PC-3 (cell line): ENCODE results near the gene TSC22D2. TPM values are rescaled to one million over a fixed set of nuclear protein-coding genes. Genes with fewer than 3 reads are reported as not detected.

Experiments
- ATAC-seq: fragments of 200-7000 bp; cut with Tn5 transposase; 2 replicates; pipeline ENCODE4 v1.9.1; 2020; ENCODE audit warnings: mild to moderate bottlenecking, moderate library complexity
- BruUV-seq: library from RNA; stranded (reverse); fragments of 400-500 nt; replicated peaks from 2 replicates; lab custom pipeline; 2021; lab: Mats Ljungman, UMichigan
- CTCF ChIA-PET: fragments of 300-600 bp; sonication (Branson Sonifier 250); formaldehyde crosslinking; loops from one replicate; lab custom pipeline; 2022; ENCODE audit warnings: antibody characterized with exemption; lab: Charles Lee
- POLR2A ChIA-PET: fragments of 300-600 bp; sonication (Branson Sonifier 250); formaldehyde crosslinking; loops from one replicate; lab custom pipeline; 2022; ENCODE audit warnings: antibody characterized with exemption; ENCODE audit not compliant: unreplicated experiment; lab: Charles Lee
- DNase-seq: peaks from one replicate; pipeline ENCODE4 v3.0.0-alpha.2; 2015
- H2AFZ ChIP-seq: fragments of 300-600 bp; sonication (generic); 2 replicates; pipeline ENCODE4 v1.6.0; 2016; ENCODE audit warnings: antibody characterized with exemption, low read length
- H3F3A ChIP-seq: fragments of 300-600 bp; sonication (generic); one replicate; pipeline ENCODE4 v1.6.0; 2017; ENCODE audit warnings: antibody characterized with exemption, low read length, control low read depth, mild to moderate bottlenecking; ENCODE audit not compliant: unreplicated experiment
- H3K27ac ChIP-seq: fragments of 300-600 bp; sonication (generic); 2 replicates; pipeline ENCODE4 v1.5.1; 2016; ENCODE audit warnings: mild to moderate bottlenecking, low read length
- H3K27me3 ChIP-seq: fragments of 300-600 bp; sonication (generic); 2 replicates; pipeline ENCODE4 v1.6.1; 2016; ENCODE audit warnings: low read length, mixed read lengths
- H3K36me3 ChIP-seq: fragments of 300-600 bp; sonication (generic); 2 replicates; pipeline ENCODE4 v1.6.1; 2016; ENCODE audit warnings: low read depth, mixed run types, low read length, mixed read lengths
- H3K4me1 ChIP-seq: fragments of 300-600 bp; sonication (generic); 2 replicates; pipeline ENCODE4 v1.5.1; 2016; ENCODE audit warnings: low read length; ENCODE audit not compliant: insufficient read depth
- H3K4me2 ChIP-seq: fragments of 300-600 bp; sonication (generic); 2 replicates; pipeline ENCODE4 v1.6.0; 2016; ENCODE audit warnings: low read length
- H3K4me3 ChIP-seq: fragments of 300-600 bp; sonication (generic); 2 replicates; pipeline ENCODE4 v1.5.1; 2016; ENCODE audit warnings: mild to moderate bottlenecking, low read length, mixed read lengths
- H3K79me2 ChIP-seq: fragments of 300-600 bp; sonication (generic); 2 replicates; pipeline ENCODE4 v1.6.1; 2017; ENCODE audit warnings: low read length, mixed read lengths
- H3K9ac ChIP-seq: fragments of 300-600 bp; sonication (generic); 2 replicates; pipeline ENCODE4 v1.6.0; 2016; ENCODE audit warnings: mild to moderate bottlenecking, low read length
- H3K9me2 ChIP-seq: fragments of 300-600 bp; sonication (generic); replicated peaks from 2 replicates; pipeline ENCODE4 v1.6.1; 2016; ENCODE audit warnings: mixed run types, low read length, mixed read lengths
- H3K9me3 ChIP-seq: fragments of 300-600 bp; sonication (generic); 2 replicates; pipeline ENCODE4 v1.6.1; 2016; ENCODE audit warnings: low read length, mixed read lengths
- H4K20me1 ChIP-seq: fragments of 300-600 bp; sonication (generic); 2 replicates; pipeline ENCODE4 v1.6.1; 2016; ENCODE audit warnings: low read length, mixed read lengths
- EZH2 ChIP-seq: fragments of 300-600 bp; sonication (generic); IDR thresholded peaks from one replicate; pipeline ENCODE4 v1.6.1; 2017; ENCODE audit warnings: antibody characterized with exemption, mild to moderate bottlenecking, low read length; ENCODE audit not compliant: unreplicated experiment
- EZH2phosphoT487 ChIP-seq: fragments of 300-600 bp; sonication (generic); IDR thresholded peaks from 2 replicates; pipeline ENCODE4 v1.6.1; 2018; ENCODE audit warnings: mild to moderate bottlenecking, antibody characterized with exemption, low read length, borderline replicate concordance
- intact Hi-C: fragments of 100-400 bp; cut with micrococcal nuclease; formaldehyde crosslinking; loops from 2 replicates; pipeline ENCODE4 v1.9.0; 2023
- total RNA-seq: library from RNA; depleted of rRNA; stranded (reverse); fragments of >200 nt; gene quantifications from 2 replicates; pipeline ENCODE4 v1.2.3, GENCODE V29; 2014
- TF ChIP-seq, protein P1 (sequence below): fragments of 300-600 bp; sonication (generic); conservative IDR thresholded peaks from 2 replicates; pipeline ENCODE4 v1.5.1; 2017; ENCODE audit warnings: antibody characterized with exemption, low read depth, mild to moderate bottlenecking, low read length

The TSC22D2 gene
- total RNA-seq, 1 experiment from 2014 or later: 9.6 TPM

DNA sequence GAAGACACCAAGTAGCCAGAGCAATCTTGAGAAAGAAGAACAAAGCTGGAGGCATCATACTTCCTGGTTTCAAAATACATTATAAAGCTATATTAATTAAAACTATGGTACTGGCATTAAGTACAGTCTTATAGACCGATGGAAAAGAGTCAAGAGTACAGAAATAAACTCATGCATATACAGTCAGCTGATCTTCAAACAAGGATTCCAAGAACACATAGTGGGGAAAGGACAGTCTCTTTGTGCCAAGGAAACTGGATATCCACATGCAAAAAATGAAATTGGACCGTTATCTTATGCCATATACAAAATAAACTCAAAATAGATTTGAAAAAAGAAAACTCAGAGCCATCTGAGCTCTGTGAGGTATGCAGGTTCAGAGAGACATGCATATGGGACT, 80.8 kb downstream of the TSC22D2 start:
- POLR2A ChIA-PET: no interaction called here
- CTCF ChIA-PET: no interaction called here

DNA sequence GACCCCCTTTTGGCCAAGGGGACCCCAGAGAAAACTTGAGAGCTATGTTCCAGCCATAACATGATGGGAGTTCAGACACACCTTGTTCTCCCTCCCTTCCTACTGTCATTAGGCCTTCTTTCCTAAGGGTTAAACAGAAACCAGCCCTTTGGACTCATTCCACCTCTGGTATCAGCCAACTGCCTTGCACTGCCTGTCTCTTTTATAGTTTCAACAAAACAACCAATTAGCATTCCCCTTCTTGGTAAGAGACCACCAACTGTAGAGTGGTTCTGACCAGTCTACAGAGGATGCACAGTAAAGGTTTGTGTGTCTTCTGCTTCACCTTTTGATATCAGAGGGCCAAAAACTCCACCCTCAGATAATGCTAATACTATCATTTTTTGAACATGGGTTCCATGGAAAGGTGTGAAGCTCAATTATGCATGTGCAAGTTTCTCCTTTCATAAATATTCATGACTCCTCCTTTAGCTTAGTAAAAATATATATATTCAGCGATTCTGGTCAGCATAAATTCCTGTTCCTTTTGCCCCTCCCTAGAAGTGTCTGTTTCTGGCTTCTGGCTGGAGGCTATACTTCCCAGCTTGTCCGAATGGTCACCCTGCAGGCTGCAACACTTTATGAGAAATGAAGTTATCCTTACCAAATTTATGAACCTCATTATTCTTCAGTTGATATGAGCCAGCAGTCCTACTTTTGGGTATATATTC, 82.3 kb downstream of the TSC22D2 start:
- H4K20me1 ChIP-seq: no peaks in the 10 kb centered on the region
- no TSS peak for BruUV-seq
- ChIA-PET POLR2A (no interaction called here), CTCF (no interaction called here)
- H3K4me2 ChIP-seq: no peak overlapping the region
- H3K27ac ChIP-seq: no peak overlapping the region
- no peaks in the 10 kb centered on the region for H3K9me2 ChIP-seq
- H3K4me3 ChIP-seq: no peak overlapping the region
- no peaks in the 10 kb centered on the region for H3F3A ChIP-seq
- H3K79me2 ChIP-seq: no peaks in the 10 kb centered on the region
- H3K4me1 ChIP-seq: peaks cover 7% of the 10 kb centered on the region; the same call in 1 of the 2 replicates
- no peak overlapping the region for H2AFZ ChIP-seq
- intact Hi-C loops: loop anchor here (10.0 kb wide), 1 partner anchor 526 kb away; no protein-coding TSS in a partner anchor
- no peak overlapping the region for H3K9ac ChIP-seq
- ATAC-seq (no peak), DNase-seq (no peak)
- H3K36me3 ChIP-seq: no peaks in the 10 kb centered on the region
- H3K27me3 ChIP-seq: no peaks in the 10 kb centered on the region
- TF ChIP-seq, protein P1, sequence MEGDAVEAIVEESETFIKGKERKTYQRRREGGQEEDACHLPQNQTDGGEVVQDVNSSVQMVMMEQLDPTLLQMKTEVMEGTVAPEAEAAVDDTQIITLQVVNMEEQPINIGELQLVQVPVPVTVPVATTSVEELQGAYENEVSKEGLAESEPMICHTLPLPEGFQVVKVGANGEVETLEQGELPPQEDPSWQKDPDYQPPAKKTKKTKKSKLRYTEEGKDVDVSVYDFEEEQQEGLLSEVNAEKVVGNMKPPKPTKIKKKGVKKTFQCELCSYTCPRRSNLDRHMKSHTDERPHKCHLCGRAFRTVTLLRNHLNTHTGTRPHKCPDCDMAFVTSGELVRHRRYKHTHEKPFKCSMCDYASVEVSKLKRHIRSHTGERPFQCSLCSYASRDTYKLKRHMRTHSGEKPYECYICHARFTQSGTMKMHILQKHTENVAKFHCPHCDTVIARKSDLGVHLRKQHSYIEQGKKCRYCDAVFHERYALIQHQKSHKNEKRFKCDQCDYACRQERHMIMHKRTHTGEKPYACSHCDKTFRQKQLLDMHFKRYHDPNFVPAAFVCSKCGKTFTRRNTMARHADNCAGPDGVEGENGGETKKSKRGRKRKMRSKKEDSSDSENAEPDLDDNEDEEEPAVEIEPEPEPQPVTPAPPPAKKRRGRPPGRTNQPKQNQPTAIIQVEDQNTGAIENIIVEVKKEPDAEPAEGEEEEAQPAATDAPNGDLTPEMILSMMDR: no peak
- TF ChIP-seq EZH2phosphoT487: no peak
- TF ChIP-seq EZH2: no peak
- H3K9me3 ChIP-seq: no peaks in the 10 kb centered on the region

More for the DNA sequence above, 80.8 kb downstream of the TSC22D2 start:
- intact Hi-C loops: no loop called here
- no peak overlapping the region for H3K4me3 ChIP-seq
- H3K9me2 ChIP-seq: no peaks in the 10 kb centered on the region
- no peak overlapping the region for H3K4me2 ChIP-seq
- H3F3A ChIP-seq: no peaks in the 10 kb centered on the region
- DNase-seq (no peak), ATAC-seq (no peak)
- H3K79me2 ChIP-seq: no peaks in the 10 kb centered on the region
- H3K36me3 ChIP-seq: no peaks in the 10 kb centered on the region
- H4K20me1 ChIP-seq: no peaks in the 10 kb centered on the region
- peaks cover 12% of the 10 kb centered on the region; the same call in 1 of the 2 replicates for H3K9me3 ChIP-seq
- no peak overlapping the region for H3K9ac ChIP-seq
- H3K27me3 ChIP-seq: no peaks in the 10 kb centered on the region
- no TSS peak for BruUV-seq
- no peak overlapping the region for H2AFZ ChIP-seq
- TF ChIP-seq, protein P1: no peak
- TF ChIP-seq EZH2 (no peak), EZH2phosphoT487 (no peak)
- no peak overlapping the region for H3K27ac ChIP-seq
- no peaks in the 10 kb centered on the region for H3K4me1 ChIP-seq

DNA sequence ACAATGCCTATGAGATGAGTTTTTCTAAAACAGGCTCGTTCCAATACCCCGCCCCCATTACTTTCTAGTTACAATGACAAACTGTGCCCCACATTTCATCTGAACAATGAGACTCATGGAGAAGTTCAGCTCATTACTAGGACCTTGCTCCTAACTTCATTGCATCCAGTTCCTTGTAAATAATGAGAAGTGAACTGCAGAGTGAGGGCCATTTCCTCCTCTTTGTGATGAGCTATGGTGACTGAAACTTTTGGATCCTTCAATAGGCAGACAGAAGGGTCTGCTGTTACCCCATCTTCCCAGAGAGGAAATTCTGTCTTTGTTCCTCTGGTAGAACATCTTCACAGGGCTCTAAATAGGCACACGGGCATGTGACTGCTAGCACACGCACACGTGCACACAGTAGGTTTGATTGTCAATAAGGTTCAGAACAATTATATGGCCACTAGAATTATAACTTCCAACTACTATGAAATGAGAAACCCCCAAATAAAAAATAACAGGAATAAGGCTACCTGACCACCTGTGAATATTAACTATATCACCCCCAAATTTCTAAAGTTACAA, 86.4 kb downstream of the TSC22D2 start:
- H3K4me2 ChIP-seq: no peak overlapping the region
- BruUV-seq: no TSS peak
- H4K20me1 ChIP-seq: no peaks in the 10 kb centered on the region
- CTCF ChIA-PET: interaction anchor here (1.3 to 2.4 kb wide), 5 partner anchors 79 to 310 kb away, joined by 3 to 22 read pairs (median 10); partner anchors contain the start of gene TSC22D2
- H2AFZ ChIP-seq: no peak overlapping the region
- H3K9me3 ChIP-seq: no peaks in the 10 kb centered on the region
- DNase-seq (no peak), ATAC-seq (no peak)
- peaks cover 38% of the 10 kb centered on the region for H3K4me1 ChIP-seq
- no peaks in the 10 kb centered on the region for H3K27me3 ChIP-seq
- H3K9ac ChIP-seq: no peak overlapping the region
- H3F3A ChIP-seq: no peaks in the 10 kb centered on the region
- H3K9me2 ChIP-seq: no peaks in the 10 kb centered on the region
- H3K36me3 ChIP-seq: no peaks in the 10 kb centered on the region
- 0 out of 2 replicates have a peak, but pooled peaks cover 3% of the 10 kb centered on the region for H3K79me2 ChIP-seq
- POLR2A ChIA-PET: interaction anchor here (0.6 kb wide), 1 partner anchor 86 kb away, joined by 3 read pairs; no protein-coding TSS in a partner anchor
- TF ChIP-seq EZH2 (no peak), EZH2phosphoT487 (no peak)
- TF ChIP-seq, protein P1: no peak
- H3K27ac ChIP-seq: no peak overlapping the region
- intact Hi-C loops: loop anchor here (2.0 to 10.0 kb wide), 3 partner anchors 150 to 530 kb away; no protein-coding TSS in a partner anchor
- no peak overlapping the region for H3K4me3 ChIP-seq
